ENCODE measurements around the gene PHC2. TPM values are rescaled to one million over a fixed set of nuclear protein-coding genes. Genes with fewer than 3 reads are reported as not detected.

Gene PHC2
- polyA plus RNA-seq, 1 donor (not counting 4 experiments of a cell fraction or from before 2014, with no cell fraction given): 51.7 TPM

- H3K27ac ChIP-seq (ENCODE audit: control insufficient read depth, insufficient read depth, low read length): no peak overlapping the region
- TF ChIP-seq EZH2 (IDR thresholded peaks at IDR 0.05; ENCODE audit: low read length) (no peak), CTCF (optimal IDR thresholded peaks at IDR 0.05 in 1 of 3, IDR thresholded peaks at IDR 0.05 in 1 of 3, conservative IDR thresholded peaks at IDR 0.05 in 1 of 3; ENCODE audit: extremely low read depth in 1 of 3, insufficient read depth in 2 of 3, low read length in 3 of 3) (no peak)
- dilution Hi-C loops (cut with MboI; ENCODE audit: extremely low pct_ligation_motif_present, low sequenced_read_pairs): no loop called here
- H3K9me1 ChIP-seq (ENCODE audit: control insufficient read depth, extremely low read depth, insufficient read depth, low read length): no peaks in the 10 kb centered on the region
- FAIRE-seq (peak; percentile 41), DNase-seq (ENCODE audit: low read depth, low spot score) (no peak)
- no peak overlapping the region for H2AFZ ChIP-seq (ENCODE audit: control insufficient read depth, low read length)
- peaks cover 49% of the 10 kb centered on the region for H3K79me2 ChIP-seq (ENCODE audit: control insufficient read depth, insufficient read depth, low read length)
- H4K20me1 ChIP-seq (ENCODE audit: control insufficient read depth, extremely low read depth, insufficient read depth, low read length): peaks cover 49% of the 10 kb centered on the region
- no peaks in the 10 kb centered on the region for H3K27me3 ChIP-seq (ENCODE audit: control insufficient read depth, extremely low read depth, insufficient read depth, low read length)
- no peak overlapping the region for H3K9ac ChIP-seq (ENCODE audit: control insufficient read depth, extremely low read depth, insufficient read depth, low read length)
- peaks cover 66% of the 10 kb centered on the region in 2 experiments for H3K36me3 ChIP-seq (ENCODE audit: control insufficient read depth in 2 of 2, extremely low read depth in 1 of 2, insufficient read depth in 2 of 2, low read length in 2 of 2)
- no peaks in the 10 kb centered on the region for H3K9me3 ChIP-seq (ENCODE audit: control insufficient read depth, low read depth, low read length)
- peaks cover 55% of the 10 kb centered on the region for H3K4me1 ChIP-seq (ENCODE audit: control insufficient read depth, extremely low read depth, insufficient read depth, low read length)
- H3K4me2 ChIP-seq (ENCODE audit: control insufficient read depth, extremely low read depth, insufficient read depth, low read depth, low read length): no peak overlapping the region
- H3K4me3 ChIP-seq (ENCODE audit: control insufficient read depth in 2 of 3, extremely low read depth in 1 of 3, insufficient read depth in 2 of 3, low read depth in 1 of 3, low read length in 3 of 3): no peak overlapping the region
These were observed 100.0 kb downstream of the PHC2 start for GRCh38 chr1:33330906-33331305.

- H3K9me3 ChIP-seq (ENCODE audit: control insufficient read depth, low read depth, low read length): no peaks in the 10 kb centered on the region
- FAIRE-seq (peak; percentile 75), DNase-seq (ENCODE audit: low read depth, low spot score) (no peak)
- no peak overlapping the region for H3K4me2 ChIP-seq (ENCODE audit: control insufficient read depth, extremely low read depth, insufficient read depth, low read depth, low read length)
- TF ChIP-seq CTCF (optimal IDR thresholded peaks at IDR 0.05 in 1 of 3, IDR thresholded peaks at IDR 0.05 in 1 of 3, conservative IDR thresholded peaks at IDR 0.05 in 1 of 3; ENCODE audit: extremely low read depth in 1 of 3, insufficient read depth in 2 of 3, low read length in 3 of 3) (no peak), EZH2 (IDR thresholded peaks at IDR 0.05; ENCODE audit: low read length) (no peak)
- H4K20me1 ChIP-seq (ENCODE audit: control insufficient read depth, extremely low read depth, insufficient read depth, low read length): peaks cover 52% of the 10 kb centered on the region
- peaks cover 55% of the 10 kb centered on the region for H3K4me1 ChIP-seq (ENCODE audit: control insufficient read depth, extremely low read depth, insufficient read depth, low read length)
- H3K36me3 ChIP-seq (ENCODE audit: control insufficient read depth in 2 of 2, extremely low read depth in 1 of 2, insufficient read depth in 2 of 2, low read length in 2 of 2): peaks cover 71% of the 10 kb centered on the region in 2 experiments
- H3K79me2 ChIP-seq (ENCODE audit: control insufficient read depth, insufficient read depth, low read length): peaks cover 44% of the 10 kb centered on the region
- no peak overlapping the region for H2AFZ ChIP-seq (ENCODE audit: control insufficient read depth, low read length)
- dilution Hi-C loops (cut with MboI; ENCODE audit: extremely low pct_ligation_motif_present, low sequenced_read_pairs): no loop called here
- H3K27ac ChIP-seq (ENCODE audit: control insufficient read depth, insufficient read depth, low read length): no peak overlapping the region
- no peak overlapping the region for H3K9ac ChIP-seq (ENCODE audit: control insufficient read depth, extremely low read depth, insufficient read depth, low read length)
- no peaks in the 10 kb centered on the region for H3K27me3 ChIP-seq (ENCODE audit: control insufficient read depth, extremely low read depth, insufficient read depth, low read length)
- H3K4me3 ChIP-seq (ENCODE audit: control insufficient read depth in 2 of 3, extremely low read depth in 1 of 3, insufficient read depth in 2 of 3, low read depth in 1 of 3, low read length in 3 of 3): no peak overlapping the region
- H3K9me1 ChIP-seq (ENCODE audit: control insufficient read depth, extremely low read depth, insufficient read depth, low read length): no peaks in the 10 kb centered on the region
These were observed 100.5 kb downstream of the PHC2 start for GRCh38 chr1:33330361-33330890.
